ENCODE results near the gene FGF13.
A peak's percentile ranks its signal among the peaks of the same experiment; 100 is the strongest.

FGF13 gene

DNA sequence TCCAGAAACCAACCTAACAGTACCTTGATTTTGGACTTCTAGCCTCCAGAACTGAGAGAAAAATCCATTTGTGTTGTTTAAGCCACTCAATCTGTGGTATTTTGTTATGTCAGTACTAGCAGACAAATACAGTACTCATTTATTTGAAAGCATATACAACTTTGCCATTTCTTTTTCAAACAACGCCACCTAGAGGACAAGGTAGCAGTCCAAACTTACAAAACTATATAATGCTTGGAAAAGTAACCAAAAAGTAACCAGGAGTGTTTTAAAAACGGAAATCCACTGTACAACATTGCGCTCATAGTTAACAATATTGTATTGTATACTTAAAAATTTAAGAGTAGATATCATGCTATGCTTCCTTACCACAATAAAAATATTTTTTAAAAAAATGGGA, 37.0 kb upstream of the FGF13 start:
- Histone ChIP-seq H3K36me3 (ENCODE audit: low read depth) (no peaks in the 10 kb centered on the region), H3K4me1 (ENCODE audit: insufficient read depth, poor library complexity, severe bottlenecking) (no peaks in the 10 kb centered on the region), H3K27me3 (ENCODE audit: insufficient read depth, poor library complexity, severe bottlenecking) (no peaks in the 10 kb centered on the region), H3K27ac (ENCODE audit: poor library complexity, severe bottlenecking) (no peak overlapping the region), H3K4me3 (ENCODE audit: severe bottlenecking) (no peak overlapping the region), H3K9me3 (ENCODE audit: severe bottlenecking) (no peaks in the 10 kb centered on the region)
- ATAC-seq (ENCODE audit: low read depth) (no peak), DNase-seq (ENCODE audit: low spot score) (no peak)
- TF ChIP-seq, protein P1, sequence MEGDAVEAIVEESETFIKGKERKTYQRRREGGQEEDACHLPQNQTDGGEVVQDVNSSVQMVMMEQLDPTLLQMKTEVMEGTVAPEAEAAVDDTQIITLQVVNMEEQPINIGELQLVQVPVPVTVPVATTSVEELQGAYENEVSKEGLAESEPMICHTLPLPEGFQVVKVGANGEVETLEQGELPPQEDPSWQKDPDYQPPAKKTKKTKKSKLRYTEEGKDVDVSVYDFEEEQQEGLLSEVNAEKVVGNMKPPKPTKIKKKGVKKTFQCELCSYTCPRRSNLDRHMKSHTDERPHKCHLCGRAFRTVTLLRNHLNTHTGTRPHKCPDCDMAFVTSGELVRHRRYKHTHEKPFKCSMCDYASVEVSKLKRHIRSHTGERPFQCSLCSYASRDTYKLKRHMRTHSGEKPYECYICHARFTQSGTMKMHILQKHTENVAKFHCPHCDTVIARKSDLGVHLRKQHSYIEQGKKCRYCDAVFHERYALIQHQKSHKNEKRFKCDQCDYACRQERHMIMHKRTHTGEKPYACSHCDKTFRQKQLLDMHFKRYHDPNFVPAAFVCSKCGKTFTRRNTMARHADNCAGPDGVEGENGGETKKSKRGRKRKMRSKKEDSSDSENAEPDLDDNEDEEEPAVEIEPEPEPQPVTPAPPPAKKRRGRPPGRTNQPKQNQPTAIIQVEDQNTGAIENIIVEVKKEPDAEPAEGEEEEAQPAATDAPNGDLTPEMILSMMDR (IDR thresholded peaks at IDR 0.05; ENCODE audit: poor library complexity, severe bottlenecking) = peak; percentile 39

GRCh38 chrX:138745196-138745595, 33.7 kb upstream of the FGF13 start:
- no peaks in the 10 kb centered on the region for H3K4me1 ChIP-seq (ENCODE audit: insufficient read depth, poor library complexity, severe bottlenecking)
- DNase-seq (ENCODE audit: low spot score) (no peak), ATAC-seq (ENCODE audit: low read depth) (no peak)
- H3K27me3 ChIP-seq (ENCODE audit: insufficient read depth, poor library complexity, severe bottlenecking) = no peaks in the 10 kb centered on the region
- TF ChIP-seq, protein P1 (IDR thresholded peaks at IDR 0.05; ENCODE audit: poor library complexity, severe bottlenecking) = peak; percentile 54
- no peak overlapping the region for H3K27ac ChIP-seq (ENCODE audit: poor library complexity, severe bottlenecking)
- no peaks in the 10 kb centered on the region for H3K9me3 ChIP-seq (ENCODE audit: severe bottlenecking)
- no peak overlapping the region for H3K4me3 ChIP-seq (ENCODE audit: severe bottlenecking)
- no peaks in the 10 kb centered on the region for H3K36me3 ChIP-seq (ENCODE audit: low read depth)

- Histone ChIP-seq H3K27me3 (ENCODE audit: insufficient read depth, poor library complexity, severe bottlenecking) (no peaks in the 10 kb centered on the region), H3K4me1 (ENCODE audit: insufficient read depth, poor library complexity, severe bottlenecking) (no peaks in the 10 kb centered on the region), H3K27ac (ENCODE audit: poor library complexity, severe bottlenecking) (no peak overlapping the region), H3K36me3 (ENCODE audit: low read depth) (no peaks in the 10 kb centered on the region), H3K4me3 (ENCODE audit: severe bottlenecking) (no peak overlapping the region), H3K9me3 (ENCODE audit: severe bottlenecking) (no peaks in the 10 kb centered on the region)
- no peak for ATAC-seq (ENCODE audit: low read depth)
- TF ChIP-seq, protein P1 (IDR thresholded peaks at IDR 0.05; ENCODE audit: poor library complexity, severe bottlenecking) = no peak
- DNase-seq (ENCODE audit: low spot score) = no peak
These were observed 30.7 kb upstream of the FGF13 start for GRCh38 chrX:138742217-138742616.

DNA sequence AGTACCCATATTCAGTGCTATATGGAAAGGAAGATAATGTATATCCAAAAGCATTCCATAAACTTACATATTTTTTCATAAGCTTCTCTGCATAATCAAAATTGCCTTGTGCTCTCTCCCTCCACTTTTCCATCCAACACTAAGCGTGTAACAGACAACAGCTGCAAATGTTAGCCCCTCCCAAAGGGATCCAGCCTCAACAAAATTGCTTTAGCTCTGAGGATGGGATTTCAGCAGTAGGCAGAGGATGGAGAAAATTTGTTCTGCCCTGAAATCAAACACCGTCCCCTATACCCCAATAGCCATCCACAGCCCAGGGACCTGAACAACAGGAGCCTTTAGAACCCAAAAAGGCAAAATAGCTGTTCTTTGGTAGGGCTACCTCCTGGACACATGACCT, 28.8 kb upstream of the FGF13 start:
- H3K27me3 ChIP-seq (ENCODE audit: insufficient read depth, poor library complexity, severe bottlenecking) = no peaks in the 10 kb centered on the region
- no peak overlapping the region for H3K4me3 ChIP-seq (ENCODE audit: severe bottlenecking)
- no peaks in the 10 kb centered on the region for H3K4me1 ChIP-seq (ENCODE audit: insufficient read depth, poor library complexity, severe bottlenecking)
- no peak for ATAC-seq (ENCODE audit: low read depth)
- H3K27ac ChIP-seq (ENCODE audit: poor library complexity, severe bottlenecking) = no peak overlapping the region
- DNase-seq (ENCODE audit: low spot score) = no peak
- H3K36me3 ChIP-seq (ENCODE audit: low read depth) = no peaks in the 10 kb centered on the region
- TF ChIP-seq, protein P1 (IDR thresholded peaks at IDR 0.05; ENCODE audit: poor library complexity, severe bottlenecking) = no peak
- H3K9me3 ChIP-seq (ENCODE audit: severe bottlenecking) = no peaks in the 10 kb centered on the region

DNA sequence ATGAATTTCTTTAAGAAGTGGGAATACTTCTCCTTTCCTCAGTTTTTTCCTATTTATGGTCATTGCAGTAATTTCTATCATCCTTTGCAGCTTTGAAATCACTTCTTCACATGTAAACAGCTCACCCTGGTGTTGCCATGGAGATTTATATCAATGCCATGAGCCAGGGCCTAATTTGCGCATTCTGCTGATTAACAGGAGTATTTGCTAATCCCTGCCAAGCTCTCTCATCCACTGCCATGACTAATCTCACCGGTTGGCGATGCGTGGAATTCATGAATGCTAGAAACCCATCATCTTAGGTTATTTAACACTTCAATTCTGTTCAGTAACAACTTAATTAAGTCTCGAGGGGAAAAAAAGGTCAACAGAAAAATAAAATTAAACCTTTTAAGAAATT, 11.8 kb upstream of the FGF13 start:
- H3K27me3 ChIP-seq (ENCODE audit: insufficient read depth, poor library complexity, severe bottlenecking) = no peaks in the 10 kb centered on the region
- DNase-seq (ENCODE audit: low spot score) (no peak), ATAC-seq (ENCODE audit: low read depth) (no peak)
- no peaks in the 10 kb centered on the region for H3K9me3 ChIP-seq (ENCODE audit: severe bottlenecking)
- no peaks in the 10 kb centered on the region for H3K36me3 ChIP-seq (ENCODE audit: low read depth)
- TF ChIP-seq, protein P1 (IDR thresholded peaks at IDR 0.05; ENCODE audit: poor library complexity, severe bottlenecking) = no peak
- H3K27ac ChIP-seq (ENCODE audit: poor library complexity, severe bottlenecking) = no peak overlapping the region
- no peaks in the 10 kb centered on the region for H3K4me1 ChIP-seq (ENCODE audit: insufficient read depth, poor library complexity, severe bottlenecking)
- no peak overlapping the region for H3K4me3 ChIP-seq (ENCODE audit: severe bottlenecking)
